B cell (primary cell): ENCODE measurements around the gene ACACB. TPM values are rescaled to one million over a fixed set of nuclear protein-coding genes. Genes with fewer than 3 reads are reported as not detected.

Experiments
- ATAC-seq: fragments of 200-7000 bp; cut with Tn5 transposase; one replicate; pipeline ENCODE4 v1.10.0; 2021; ENCODE audit warnings: low read depth, mild to moderate bottlenecking, moderate number of reproducible peaks, moderate library complexity
- CTCF ChIA-PET: fragments of 350-600 bp; sonication (Branson Sonifier 250); formaldehyde crosslinking; loops from one replicate; lab custom pipeline; 2021; ENCODE audit warnings: antibody characterized with exemption, inconsistent platforms; lab: Charles Lee
- POLR2A ChIA-PET: fragments of 350-600 bp; sonication (Branson Sonifier 250); formaldehyde crosslinking; loops from one replicate; lab custom pipeline; 2021; ENCODE audit warnings: antibody characterized with exemption; lab: Charles Lee
- DNase-seq: peaks from one replicate; pipeline ENCODE4 v3.0.0; 2013
- H2AFZ ChIP-seq: 2 replicates; pipeline ENCODE4 v1.6.1; 2012; ENCODE audit warnings: mild to moderate bottlenecking, low read depth, low read length; ENCODE audit not compliant: insufficient read depth, poor library complexity, severe bottlenecking
- H3K27ac ChIP-seq, 2 donors: 1 replicate in 1 of 2; 2 replicates in 1 of 2; pipeline ENCODE4 v1.5.1; 2012 to 2013; ENCODE audit warnings: low read length in 2 of 2, mild to moderate bottlenecking in 2 of 2, moderate library complexity in 1 of 2
- H3K27me3 ChIP-seq, 4 experiments: fragments of 200-600 bp in 1 of 4; sonication (generic) in 1 of 4; replicated peaks in 1 of 4; 1 replicate in 2 of 4; 2 replicates in 2 of 4; pipeline versions ENCODE4 v1.6.1 to v1.7.0; 2013 to 2016; ENCODE audit warnings: low read length in 3 of 4, mild to moderate bottlenecking in 2 of 4, mixed read lengths in 1 of 4, moderate library complexity in 1 of 4; ENCODE audit not compliant: insufficient read depth in 4 of 4, control insufficient read depth in 3 of 4; ENCODE audit errors: control extremely low read depth in 1 of 4
- H3K36me3 ChIP-seq, 2 experiments: replicated peaks in 1 of 2; 1 replicate in 1 of 2; 2 replicates in 1 of 2; pipeline versions ENCODE4 v1.6.1 to v1.7.1; 2013; ENCODE audit warnings: low read length in 1 of 2; ENCODE audit not compliant: insufficient read depth in 2 of 2, control insufficient read depth in 1 of 2; ENCODE audit errors: control extremely low read depth in 1 of 2, extremely low read depth in 1 of 2
- H3K4me1 ChIP-seq, 2 donors: fragments of 200-600 bp in 1 of 2; sonication (generic) in 1 of 2; 1 replicate in 1 of 2; 2 replicates in 1 of 2; pipeline versions ENCODE4 v1.5.1 to v1.6.1; 2013 to 2017; ENCODE audit warnings: low read length in 2 of 2; ENCODE audit not compliant: control insufficient read depth in 2 of 2, insufficient read depth in 2 of 2
- H3K4me2 ChIP-seq: replicated peaks from 2 replicates; pipeline ENCODE3; 2012; ENCODE audit warnings: mild to moderate bottlenecking, low read depth, low read length; ENCODE audit not compliant: poor library complexity, severe bottlenecking
- H3K4me3 ChIP-seq, 5 experiments: fragments of 200-600 bp in 1 of 5; sonication (generic) in 1 of 5; 1 replicate in 3 of 5; 2 replicates in 2 of 5; pipeline versions ENCODE4 v1.5.1 to v1.7.0; 2011 to 2016; ENCODE audit warnings: low read length in 4 of 5, mild to moderate bottlenecking in 4 of 5, low read depth in 2 of 5, control low read depth in 1 of 5, moderate library complexity in 1 of 5; ENCODE audit not compliant: insufficient read depth in 1 of 5; ENCODE audit errors: control extremely low read depth in 1 of 5, extremely low read depth in 1 of 5
- H3K79me2 ChIP-seq: fragments of 200-600 bp; sonication (generic); one replicate; pipeline ENCODE4 v1.6.0; 2016; ENCODE audit warnings: low read length; ENCODE audit not compliant: control insufficient read depth, insufficient read depth
- H3K9ac ChIP-seq: fragments of 200-600 bp; sonication (generic); 2 replicates; pipeline ENCODE4 v1.6.1; 2017; ENCODE audit warnings: mild to moderate bottlenecking, low read length, moderate library complexity
- H3K9me3 ChIP-seq, 3 donors: one replicate each; pipeline versions ENCODE4 v1.6.1 to v1.7.1; 2013; ENCODE audit warnings: low read length in 2 of 3; ENCODE audit not compliant: control insufficient read depth in 2 of 3, insufficient read depth in 1 of 3; ENCODE audit errors: control extremely low read depth in 1 of 3
- H4K20me1 ChIP-seq: 2 replicates; pipeline ENCODE4 v1.6.0; 2012; ENCODE audit warnings: mild to moderate bottlenecking, low read length; ENCODE audit not compliant: insufficient read depth, control insufficient read depth, poor library complexity, severe bottlenecking
- H3K27ac Mint-ChIP-seq: one replicate; pipeline ENCODE4 v1.8.0; 2021; ENCODE audit warnings: mixed read lengths
- H3K27me3 Mint-ChIP-seq: one replicate; pipeline ENCODE4 v1.8.0; 2021; ENCODE audit warnings: mixed read lengths
- H3K4me1 Mint-ChIP-seq: one replicate; pipeline ENCODE4 v1.8.0; 2021; ENCODE audit warnings: mixed read lengths
- H3K4me3 Mint-ChIP-seq: one replicate; pipeline ENCODE4 v1.8.0; 2021; ENCODE audit warnings: mixed read lengths
- H3K9me3 Mint-ChIP-seq: one replicate; pipeline ENCODE4 v1.8.0; 2022; ENCODE audit warnings: mixed read lengths; ENCODE audit not compliant: insufficient read depth
- EZH2 ChIP-seq: IDR thresholded peaks from 2 replicates; pipeline ENCODE4 v1.6.1; 2012; ENCODE audit warnings: borderline replicate concordance, low read depth, mild to moderate bottlenecking, moderate library complexity, low read length; ENCODE audit not compliant: insufficient read depth, poor library complexity, severe bottlenecking
- WGBS: methylation state at CpG from one replicate; pipeline ENCODE4 v1.1.5; 2013; ENCODE audit warnings: missing lambda C conversion rate; ENCODE audit not compliant: insufficient coverage; 5-methylcytosine and 5-hydroxymethylcytosine counted together
- intact Hi-C: fragments of 100-400 bp; cut with micrococcal nuclease; formaldehyde crosslinking; loops from one replicate; pipeline ENCODE4 v1.10.0; 2022
- polyA plus RNA-seq: library from polyadenylated mRNA; depleted of rRNA; stranded (reverse); fragments of >200 nt; gene quantifications from 2 replicates; pipeline ENCODE4 v1.2.3, GENCODE V29; 2012
- total RNA-seq, 2 donors: library from RNA; stranded (reverse); fragments of 120-200 nt in 1 of 2; gene quantifications; 1 replicate in 1 of 2; 2 replicates in 1 of 2; pipeline versions ENCODE4 v1.2.3 to v1.2.4, GENCODE V29; 2013 to 2022
- TF ChIP-seq, protein P1 (sequence below): fragments of 200-600 bp; IDR thresholded peaks from one replicate; pipeline ENCODE4 v1.8.0; 2022; ENCODE audit warnings: antibody characterized with exemption, mild to moderate bottlenecking

ACACB gene
- total and polyA plus RNA-seq, 2 donors (not counting 1 experiment from before 2014, with no cell fraction given): 7.4 to 27.5 TPM

DNA sequence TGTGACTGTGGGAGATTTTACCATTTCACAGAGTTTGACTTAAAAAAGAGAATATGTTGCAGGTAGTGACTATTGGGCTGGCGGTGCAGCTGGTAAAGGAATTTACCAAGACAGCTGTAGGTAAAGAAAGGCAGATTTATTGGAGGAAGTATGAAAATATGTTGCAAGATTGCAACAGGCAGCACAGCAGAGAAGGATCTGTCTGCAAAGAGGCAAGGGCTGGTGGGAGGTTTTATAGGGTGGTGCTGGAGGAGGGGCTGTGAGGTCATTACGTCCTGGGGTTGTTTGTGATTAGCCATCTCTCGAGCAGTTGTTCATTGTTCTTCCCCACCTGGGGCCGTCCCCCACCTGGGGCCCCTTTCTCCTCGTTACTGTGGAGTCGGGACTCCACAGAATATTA lies 62.1 kb downstream of the ACACB start:
- DNase-seq (no peak), ATAC-seq (no peak)
- ChIA-PET CTCF (no interaction called here), POLR2A (no interaction called here)
- Histone ChIP-seq H4K20me1 (no peaks in the 10 kb centered on the region), H3K4me3 (no peak overlapping the region), H3K9me3 (peaks cover 0 to 3% (median 0%) of the 10 kb centered on the region in 3 donors), H3K4me1 (no peaks in the 10 kb centered on the region), H3K79me2 (no peaks in the 10 kb centered on the region), H2AFZ (no peak overlapping the region), H3K9ac (no peak overlapping the region), H3K27ac (no peak overlapping the region), H3K36me3 (peaks cover 0 to 2% of the 10 kb centered on the region in 2 experiments), H3K4me2 (no peak overlapping the region), H3K27me3 (no peaks in the 10 kb centered on the region)
- no peaks in the 10 kb centered on the region for H3K27me3 Mint-ChIP-seq
- intact Hi-C loops: no loop called here
- H3K9me3 Mint-ChIP-seq: no peaks in the 10 kb centered on the region
- no peak overlapping the region for H3K4me3 Mint-ChIP-seq
- TF ChIP-seq EZH2: no peak
- TF ChIP-seq, protein P1, sequence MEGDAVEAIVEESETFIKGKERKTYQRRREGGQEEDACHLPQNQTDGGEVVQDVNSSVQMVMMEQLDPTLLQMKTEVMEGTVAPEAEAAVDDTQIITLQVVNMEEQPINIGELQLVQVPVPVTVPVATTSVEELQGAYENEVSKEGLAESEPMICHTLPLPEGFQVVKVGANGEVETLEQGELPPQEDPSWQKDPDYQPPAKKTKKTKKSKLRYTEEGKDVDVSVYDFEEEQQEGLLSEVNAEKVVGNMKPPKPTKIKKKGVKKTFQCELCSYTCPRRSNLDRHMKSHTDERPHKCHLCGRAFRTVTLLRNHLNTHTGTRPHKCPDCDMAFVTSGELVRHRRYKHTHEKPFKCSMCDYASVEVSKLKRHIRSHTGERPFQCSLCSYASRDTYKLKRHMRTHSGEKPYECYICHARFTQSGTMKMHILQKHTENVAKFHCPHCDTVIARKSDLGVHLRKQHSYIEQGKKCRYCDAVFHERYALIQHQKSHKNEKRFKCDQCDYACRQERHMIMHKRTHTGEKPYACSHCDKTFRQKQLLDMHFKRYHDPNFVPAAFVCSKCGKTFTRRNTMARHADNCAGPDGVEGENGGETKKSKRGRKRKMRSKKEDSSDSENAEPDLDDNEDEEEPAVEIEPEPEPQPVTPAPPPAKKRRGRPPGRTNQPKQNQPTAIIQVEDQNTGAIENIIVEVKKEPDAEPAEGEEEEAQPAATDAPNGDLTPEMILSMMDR: no peak
- WGBS: 100% methylated on average over 4 of the region's 6 CpGs
- no peak overlapping the region for H3K27ac Mint-ChIP-seq
- no peaks in the 10 kb centered on the region for H3K4me1 Mint-ChIP-seq

DNA sequence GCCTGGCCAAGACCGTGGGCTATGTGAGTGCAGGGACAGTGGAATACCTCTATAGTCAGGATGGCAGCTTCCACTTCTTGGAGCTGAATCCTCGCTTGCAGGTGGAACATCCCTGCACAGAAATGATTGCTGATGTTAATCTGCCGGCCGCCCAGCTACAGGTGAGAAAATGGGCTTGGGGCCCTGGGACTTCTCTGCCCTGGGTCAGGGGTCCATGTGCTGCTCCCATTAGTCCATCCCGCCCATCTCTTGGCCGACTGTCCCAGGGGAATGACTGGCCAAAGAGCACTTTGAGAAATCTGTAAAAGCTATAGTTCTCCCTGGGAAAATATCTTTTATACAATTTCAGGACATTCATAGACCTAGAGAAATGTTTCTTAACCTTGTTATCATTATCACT lies 63.5 kb downstream of the ACACB start:
- Histone ChIP-seq H3K27ac (no peak overlapping the region), H3K4me3 (no peak overlapping the region), H4K20me1 (no peaks in the 10 kb centered on the region), H3K79me2 (no peaks in the 10 kb centered on the region), H2AFZ (no peak overlapping the region), H3K27me3 (no peaks in the 10 kb centered on the region), H3K4me2 (no peak overlapping the region), H3K4me1 (no peaks in the 10 kb centered on the region), H3K9ac (no peak overlapping the region), H3K9me3 (no peaks in the 10 kb centered on the region), H3K36me3 (no peaks in the 10 kb centered on the region)
- Mint-ChIP-seq H3K9me3 (no peaks in the 10 kb centered on the region), H3K27me3 (no peaks in the 10 kb centered on the region), H3K4me3 (no peak overlapping the region), H3K27ac (no peak overlapping the region), H3K4me1 (no peaks in the 10 kb centered on the region)
- no peak for ATAC-seq
- ChIA-PET POLR2A (no interaction called here), CTCF (no interaction called here)
- TF ChIP-seq EZH2: no peak
- TF ChIP-seq, protein P1: no peak
- DNase-seq: no peak
- WGBS: 99% methylated on average over 5 of the region's 6 CpGs
- intact Hi-C loops: no loop called here
